ENCODE results near the gene GALNT18. TPM values are rescaled to one million over a fixed set of nuclear protein-coding genes. Genes with fewer than 3 reads are reported as not detected.

Gene GALNT18
- total RNA-seq, 1 experiment from 2014 or later, result 15.1 TPM

- Histone ChIP-seq H3K4me1 (no peaks in the 10 kb centered on the region), H3K27ac (no peak overlapping the region), H3K4me3 (no peak overlapping the region), H3K36me3 (no peaks in the 10 kb centered on the region), H3K9me3 (replicated peaks) (no peaks in the 10 kb centered on the region), H3K27me3 (no peaks in the 10 kb centered on the region)
- no peak for DNase-seq
Measured at GRCh38 chr11:11587122-11587521, 34.7 kb downstream of the GALNT18 start.

GRCh38 chr11:11586465-11586864 lies 35.3 kb downstream of the GALNT18 start:
- Histone ChIP-seq H3K9me3 (replicated peaks) (no peaks in the 10 kb centered on the region), H3K4me3 (no peak overlapping the region), H3K27ac (no peak overlapping the region), H3K36me3 (no peaks in the 10 kb centered on the region), H3K4me1 (no peaks in the 10 kb centered on the region), H3K27me3 (no peaks in the 10 kb centered on the region)
- DNase-seq, result no peak

GRCh38 chr11:11584937-11585336 lies 36.9 kb downstream of the GALNT18 start:
- no peak for DNase-seq
- Histone ChIP-seq H3K27me3 (no peaks in the 10 kb centered on the region), H3K9me3 (replicated peaks) (no peaks in the 10 kb centered on the region), H3K36me3 (no peaks in the 10 kb centered on the region), H3K27ac (no peak overlapping the region), H3K4me1 (no peaks in the 10 kb centered on the region), H3K4me3 (no peak overlapping the region)

- Histone ChIP-seq H3K27ac (no peak overlapping the region), H3K4me1 (no peaks in the 10 kb centered on the region), H3K27me3 (no peaks in the 10 kb centered on the region), H3K9me3 (replicated peaks) (no peaks in the 10 kb centered on the region), H3K36me3 (no peaks in the 10 kb centered on the region), H3K4me3 (no peak overlapping the region)
- no peak for DNase-seq
Measured at GRCh38 chr11:11584530-11584810, 37.3 kb downstream of the GALNT18 start.

- Histone ChIP-seq H3K4me3 (no peak overlapping the region), H3K9me3 (replicated peaks) (no peaks in the 10 kb centered on the region), H3K36me3 (no peaks in the 10 kb centered on the region), H3K27ac (no peak overlapping the region), H3K27me3 (no peaks in the 10 kb centered on the region), H3K4me1 (no peaks in the 10 kb centered on the region)
- DNase-seq, result no peak
Measured at GRCh38 chr11:11583801-11584529, 37.8 kb downstream of the GALNT18 start.

- Histone ChIP-seq H3K4me1 (no peaks in the 10 kb centered on the region), H3K27ac (no peak overlapping the region), H3K36me3 (no peaks in the 10 kb centered on the region), H3K9me3 (replicated peaks) (no peaks in the 10 kb centered on the region), H3K27me3 (no peaks in the 10 kb centered on the region), H3K4me3 (no peak overlapping the region)
- no peak for DNase-seq
Measured at GRCh38 chr11:11582011-11582701, 39.6 kb downstream of the GALNT18 start.

- no peaks in the 10 kb centered on the region for H3K27me3 ChIP-seq
- no peak overlapping the region for H3K4me3 ChIP-seq
- no peak for DNase-seq
- H3K9me3 ChIP-seq (replicated peaks), result no peaks in the 10 kb centered on the region
- H3K36me3 ChIP-seq, result no peaks in the 10 kb centered on the region
- H3K4me1 ChIP-seq, result no peaks in the 10 kb centered on the region
- no peak overlapping the region for H3K27ac ChIP-seq
Measured at GRCh38 chr11:11581481-11581880, 40.3 kb downstream of the GALNT18 start.

GRCh38 chr11:11580841-11581411 lies 40.9 kb downstream of the GALNT18 start:
- Histone ChIP-seq H3K27me3 (no peaks in the 10 kb centered on the region), H3K4me1 (no peaks in the 10 kb centered on the region), H3K4me3 (no peak overlapping the region), H3K27ac (no peak overlapping the region), H3K36me3 (no peaks in the 10 kb centered on the region), H3K9me3 (replicated peaks) (no peaks in the 10 kb centered on the region)
- no peak for DNase-seq

GRCh38 chr11:11580012-11580411 lies 41.8 kb downstream of the GALNT18 start:
- Histone ChIP-seq H3K27me3 (no peaks in the 10 kb centered on the region), H3K4me1 (no peaks in the 10 kb centered on the region), H3K9me3 (replicated peaks) (no peaks in the 10 kb centered on the region), H3K4me3 (no peak overlapping the region), H3K36me3 (no peaks in the 10 kb centered on the region), H3K27ac (no peak overlapping the region)
- no peak for DNase-seq

- no peaks in the 10 kb centered on the region for H3K4me1 ChIP-seq
- no peaks in the 10 kb centered on the region for H3K9me3 ChIP-seq (replicated peaks)
- no peaks in the 10 kb centered on the region for H3K36me3 ChIP-seq
- H3K27ac ChIP-seq, result no peak overlapping the region
- no peak overlapping the region for H3K4me3 ChIP-seq
- no peaks in the 10 kb centered on the region for H3K27me3 ChIP-seq
- DNase-seq, result peak; percentile 31 to 54
Measured at GRCh38 chr11:11579012-11579988, 42.5 kb downstream of the GALNT18 start.

GRCh38 chr11:11577932-11578911 lies 43.6 kb downstream of the GALNT18 start:
- Histone ChIP-seq H3K9me3 (replicated peaks) (no peaks in the 10 kb centered on the region), H3K4me3 (no peak overlapping the region), H3K36me3 (no peaks in the 10 kb centered on the region), H3K27me3 (no peaks in the 10 kb centered on the region), H3K27ac (no peak overlapping the region), H3K4me1 (no peaks in the 10 kb centered on the region)
- DNase-seq, result no peak

GRCh38 chr11:11577251-11577855 lies 44.5 kb downstream of the GALNT18 start:
- Histone ChIP-seq H3K4me1 (no peaks in the 10 kb centered on the region), H3K4me3 (no peak overlapping the region), H3K9me3 (replicated peaks) (no peaks in the 10 kb centered on the region), H3K27ac (no peak overlapping the region), H3K27me3 (no peaks in the 10 kb centered on the region), H3K36me3 (no peaks in the 10 kb centered on the region)
- DNase-seq, result no peak

- no peaks in the 10 kb centered on the region for H3K9me3 ChIP-seq (replicated peaks)
- DNase-seq, result no peak
- no peak overlapping the region for H3K27ac ChIP-seq
- H3K36me3 ChIP-seq, result no peaks in the 10 kb centered on the region
- no peak overlapping the region for H3K4me3 ChIP-seq
- H3K4me1 ChIP-seq, result no peaks in the 10 kb centered on the region
- H3K27me3 ChIP-seq, result no peaks in the 10 kb centered on the region
Measured at GRCh38 chr11:11574373-11575287, 47.2 kb downstream of the GALNT18 start.

Data from SJCRH30 (cell line).